Motor neuron (in vitro differentiated cells): Measurements from ENCODE around the gene ENOX2. TPM values are rescaled to one million over a fixed set of nuclear protein-coding genes. Genes with fewer than 3 reads are reported as not detected.
"Not testable (repeated sequence)": the region's sequence is repeated elsewhere in the genome, so short reads cannot be mapped to it uniquely, and the experiment has no call there.

Source experiments
- ATAC-seq, 8 experiments: fragments of 200-7000 bp; cut with Tn5 transposase; replicated peaks in 6 of 8; 2 replicates each; pipeline ENCODE4 v1.8.0; 2021; ENCODE audit warnings: mild to moderate bottlenecking in 8 of 8, moderate library complexity in 8 of 8
- H3K27ac ChIP-seq, 2 donors: fragments of 250-450 bp; sonication (Bioruptor Pico); 2 replicates each; pipeline ENCODE4 v1.9.0; 2021; ENCODE audit warnings: antibody characterized with exemption in 2 of 2, mild to moderate bottlenecking in 2 of 2, moderate library complexity in 1 of 2
- H3K4me1 ChIP-seq, 2 donors: fragments of 250-450 bp; sonication (Bioruptor Pico); replicated peaks in 1 of 2; 2 replicates each; pipeline ENCODE4 v1.6.1; 2021; ENCODE audit warnings: antibody characterized with exemption in 2 of 2, mild to moderate bottlenecking in 2 of 2, moderate library complexity in 1 of 2
- H3K4me3 ChIP-seq, 5 donors: fragments of 250-450 bp; sonication (Bioruptor Pico); 2 replicates each; pipeline ENCODE4 v1.9.0; 2021; ENCODE audit warnings: antibody characterized with exemption in 5 of 5, mild to moderate bottlenecking in 5 of 5, moderate library complexity in 4 of 5
- WGBS, 10 experiments: fragments of 450-650 bp; shearing (Covaris generic); methylation state at CpG; one replicate each; pipeline ENCODE4 v1.0.0; 2022; 5-methylcytosine and 5-hydroxymethylcytosine counted together
- in situ Hi-C, 9 experiments: fragments of 400-800 bp; cut with MboI; loops; one replicate each; pipeline ENCODE4 v1.15.0; 2021; ENCODE audit warnings: low sequenced_read_pairs in 9 of 9, low pct_unique_long_range_greater_than_20kb in 2 of 9; ENCODE audit not compliant: unreplicated experiment in 9 of 9
- total RNA-seq, 8 experiments: library from RNA; unstranded; fragments of 300-600 nt; gene quantifications; 2 replicates each; pipeline versions ENCODE4 v1.2.3 to v1.2.4, GENCODE V29; 2022

The ENOX2 gene
- total RNA-seq, 8 experiments from 2014 or later = 7.9 to 34.8 (median 12.7) TPM

DNA sequence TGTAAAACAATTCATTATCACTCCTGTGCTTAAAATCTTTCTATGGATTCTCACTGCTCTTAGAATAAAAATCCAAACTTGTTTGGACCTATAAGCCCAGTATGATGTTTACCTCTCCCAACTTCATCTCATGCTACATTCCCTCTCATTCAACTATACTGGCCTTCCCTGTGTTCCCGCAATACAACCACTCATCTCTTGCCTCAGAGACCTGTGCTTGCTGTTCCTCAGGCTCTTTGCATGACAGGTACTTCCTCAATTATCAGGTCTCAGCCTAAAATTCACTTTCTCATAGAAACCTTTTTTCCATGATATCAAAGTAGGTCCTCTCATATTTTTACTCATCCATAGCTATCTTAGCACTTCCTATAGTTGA, 71.7 kb downstream of the ENOX2 start:
- no peak for ATAC-seq
- H3K4me3 ChIP-seq = no peak overlapping the region
- 47 to 100% (median 90%) methylated on average over 1 of the region's 1 CpG; no CpG with 5 or more reads in 6 of the 10 experiments for WGBS, 10 experiments
- H3K27ac ChIP-seq = no peak overlapping the region
- in situ Hi-C loops = no loop called here
- H3K4me1 ChIP-seq = peaks cover 0 to 5% of the 10 kb centered on the region in 2 donors

DNA sequence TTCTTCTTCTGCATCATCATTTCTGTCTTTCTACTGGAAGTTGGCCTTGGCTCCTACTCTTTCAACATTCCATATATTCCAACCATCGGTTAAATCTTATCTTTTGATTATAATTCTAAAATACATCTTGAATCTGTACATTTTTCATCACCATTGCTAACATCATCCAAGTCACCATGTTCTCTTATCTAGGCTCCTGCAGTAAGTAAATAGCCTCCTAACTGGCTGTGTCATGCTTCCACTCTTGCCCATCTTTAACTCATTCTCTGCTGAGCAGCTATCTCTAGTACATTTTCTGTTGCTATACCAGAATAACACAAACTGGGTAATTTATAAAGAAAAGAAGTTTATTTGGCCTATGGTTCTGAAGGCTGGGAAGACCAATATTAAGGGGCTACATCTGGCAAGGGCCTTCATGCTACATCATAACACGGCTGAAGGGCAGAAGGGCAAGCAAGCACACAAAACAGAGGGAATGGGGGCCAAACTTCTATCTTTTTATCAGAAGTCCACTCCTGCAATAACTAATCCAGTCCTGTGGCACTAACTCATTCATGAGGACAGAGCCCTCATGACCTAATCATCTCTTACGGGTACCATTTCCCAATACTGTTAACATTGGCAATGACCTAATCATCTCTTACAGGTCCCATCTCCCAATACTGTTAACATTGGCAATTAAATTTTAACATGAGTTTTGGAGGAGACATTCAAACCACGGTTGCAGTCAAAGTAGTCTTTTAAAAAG, 72.2 kb downstream of the ENOX2 start:
- Histone ChIP-seq H3K4me1 (peaks cover 0 to 5% of the 10 kb centered on the region in 2 donors), H3K4me3 (no peak overlapping the region), H3K27ac (no peak overlapping the region)
- in situ Hi-C loops = no loop called here
- ATAC-seq = no peak
- 50 to 100% (median 83%) methylated on average over 1 to 4 of the region's 4 CpGs; no CpG with 5 or more reads in 3 of the 10 experiments for WGBS, 10 experiments

DNA sequence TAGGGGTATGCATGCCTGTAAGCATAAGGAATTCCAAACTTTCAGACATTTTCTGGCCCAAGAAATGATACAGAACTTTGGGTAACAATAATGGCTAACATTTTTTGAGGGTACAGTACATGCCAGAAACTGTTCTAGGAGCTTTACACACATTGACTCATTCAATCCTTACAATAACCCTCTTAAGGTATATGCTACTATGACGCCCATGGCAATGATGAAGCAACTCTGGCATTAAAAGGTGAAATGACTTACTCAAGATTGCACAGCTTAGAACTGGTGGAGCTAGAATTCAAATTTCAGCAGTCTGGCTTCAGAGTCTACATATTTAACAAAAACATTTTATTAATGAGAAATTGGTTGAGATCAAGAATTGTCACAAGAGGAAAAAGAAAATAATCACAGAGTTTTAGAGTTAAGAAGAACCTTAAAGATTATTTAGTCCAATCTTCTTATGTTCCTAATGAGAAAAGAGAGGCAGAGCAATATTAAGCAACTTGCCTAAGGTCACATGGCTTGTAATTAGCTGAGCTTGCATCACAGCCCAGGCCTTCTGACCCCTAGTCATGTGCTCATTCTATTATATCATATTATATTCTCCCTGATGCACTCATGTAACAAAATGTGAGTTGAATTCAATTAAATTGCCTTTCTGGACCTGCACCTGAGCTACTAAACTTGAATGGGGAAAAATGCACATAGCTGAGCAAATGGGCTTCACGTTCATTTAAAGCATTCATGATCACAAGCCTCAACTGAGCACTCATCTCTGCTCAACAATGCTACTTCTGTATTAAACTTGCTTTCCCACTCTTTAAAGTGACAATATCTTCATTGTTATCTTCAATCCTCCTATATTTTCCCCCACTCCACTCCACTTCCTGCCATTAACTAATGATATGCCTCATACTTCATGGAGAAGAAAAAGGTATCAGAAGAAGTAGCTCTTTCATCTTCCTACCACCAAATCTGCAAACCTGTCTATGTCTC, 73.2 kb downstream of the ENOX2 start:
- H3K4me1 ChIP-seq = peaks cover 0 to 5% of the 10 kb centered on the region in 2 donors
- peak in 3 of 8 experiments; percentile 37 to 63 (median 37) for ATAC-seq
- no peak overlapping the region for H3K27ac ChIP-seq
- in situ Hi-C loops = no loop called here
- no peak overlapping the region for H3K4me3 ChIP-seq
- WGBS, 10 experiments = 22 to 100% (median 80%) methylated on average over 1 of the region's 2 CpGs; no CpG with 5 or more reads in 6 of the 10 experiments

DNA sequence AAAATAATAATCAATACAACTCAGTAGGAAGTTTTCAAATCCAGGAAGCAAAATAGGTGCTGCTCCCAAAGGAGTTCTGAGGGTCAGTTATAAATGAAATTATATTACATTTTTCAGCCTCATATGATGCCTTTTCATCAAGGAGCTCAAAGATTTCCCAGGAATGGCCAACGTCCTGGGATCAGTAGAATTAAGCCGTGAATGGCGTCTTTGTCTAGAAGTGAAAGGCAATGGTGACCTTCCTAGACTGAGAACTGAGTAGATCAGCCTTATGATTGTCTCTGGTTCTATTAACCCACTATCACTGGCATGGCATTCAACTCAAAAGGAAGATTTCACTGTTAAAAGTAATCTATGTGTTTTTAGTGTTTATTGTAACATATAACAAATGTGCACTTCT, 74.4 kb downstream of the ENOX2 start:
- Histone ChIP-seq H3K4me3 (no peak overlapping the region), H3K27ac (no peak overlapping the region), H3K4me1 (peaks cover 0 to 5% of the 10 kb centered on the region in 2 donors)
- WGBS, 10 experiments = 50 to 100% (median 67%) methylated on average over 1 to 3 of the region's 3 CpGs; no CpG with 5 or more reads in 5 of the 10 experiments
- ATAC-seq = no peak
- in situ Hi-C loops = no loop called here

DNA sequence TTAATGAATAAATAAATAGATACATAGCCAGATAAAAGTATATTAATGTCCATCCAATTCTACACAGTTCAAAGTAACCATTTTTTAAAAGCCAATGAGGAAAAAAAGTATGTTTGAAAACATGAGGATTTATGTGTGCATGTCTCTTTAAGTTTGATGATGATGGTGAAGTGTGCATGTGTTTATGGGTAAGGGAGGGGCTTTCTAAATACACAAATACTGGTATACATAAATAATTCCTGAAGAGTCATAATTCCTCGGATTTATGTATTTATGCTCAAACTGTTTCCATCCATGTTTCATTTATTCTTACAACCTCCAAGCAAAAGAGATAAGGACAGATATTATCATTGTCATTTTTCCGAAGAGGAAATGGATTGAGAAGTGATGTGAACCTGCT, 75.4 kb downstream of the ENOX2 start:
- Histone ChIP-seq H3K4me3 (no peak overlapping the region), H3K4me1 (peaks cover 0 to 5% of the 10 kb centered on the region in 2 donors), H3K27ac (no peak overlapping the region)
- peak in 1 of 8 experiments; percentile 63 for ATAC-seq
- 0 to 80% (median 47%) methylated on average over 1 of the region's 2 CpGs; no CpG with 5 or more reads in 6 of the 10 experiments for WGBS, 10 experiments
- in situ Hi-C loops = no loop called here

DNA sequence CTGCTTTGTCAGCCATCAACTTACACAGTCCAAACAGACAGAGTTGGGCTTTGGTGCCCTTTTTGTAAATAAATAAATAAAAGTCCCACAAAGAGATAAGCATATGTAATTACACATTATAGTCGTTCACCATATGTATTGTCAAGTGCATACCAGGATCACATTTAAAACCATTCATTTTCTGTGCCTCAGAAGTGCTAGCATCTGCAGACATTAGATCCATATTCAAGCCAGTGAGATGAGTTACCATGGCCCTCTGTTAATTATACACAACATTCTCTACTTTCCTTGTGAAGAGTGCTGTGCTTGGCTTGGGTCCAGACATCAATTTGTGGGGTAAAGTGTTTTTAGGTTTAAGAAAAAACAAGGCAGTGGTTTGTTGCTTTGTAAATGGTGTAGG, 76.8 kb downstream of the ENOX2 start:
- no peak for ATAC-seq
- Histone ChIP-seq H3K27ac (no peak overlapping the region), H3K4me1 (peaks cover 0 to 5% of the 10 kb centered on the region in 2 donors), H3K4me3 (no peak overlapping the region)
- in situ Hi-C loops = no loop called here
- 0% methylated on average over 1 of the region's 1 CpG; no CpG with 5 or more reads in 9 of the 10 experiments for WGBS, 10 experiments

DNA sequence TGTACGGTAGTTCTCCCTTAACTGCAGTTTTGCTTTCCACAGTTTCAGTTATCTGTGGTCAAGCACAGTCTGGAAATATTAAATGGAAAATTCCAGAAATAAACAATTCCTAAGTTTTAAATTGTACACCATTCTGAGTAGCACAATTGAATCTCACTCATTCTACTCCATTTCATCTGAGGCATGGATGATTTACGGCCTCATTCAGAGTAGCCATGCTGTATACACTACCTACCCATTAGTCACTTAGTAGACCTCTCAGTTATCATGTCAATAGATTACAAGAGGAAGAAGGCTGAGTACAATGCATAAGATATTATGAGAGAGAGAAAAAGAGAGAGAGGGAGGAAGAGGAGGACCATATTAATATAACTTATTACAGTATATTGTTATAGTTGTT, 77.5 kb downstream of the ENOX2 start:
- Histone ChIP-seq H3K27ac (no peak overlapping the region), H3K4me1 (peaks cover 0 to 5% of the 10 kb centered on the region in 2 donors), H3K4me3 (no peak overlapping the region)
- peak in 3 of 8 experiments; percentile 50 to 60 (median 57) for ATAC-seq
- in situ Hi-C loops = no loop called here
- WGBS, 10 experiments = 37 to 83% (median 76%) methylated on average over 1 to 2 of the region's 2 CpGs; no CpG with 5 or more reads in 7 of the 10 experiments

DNA sequence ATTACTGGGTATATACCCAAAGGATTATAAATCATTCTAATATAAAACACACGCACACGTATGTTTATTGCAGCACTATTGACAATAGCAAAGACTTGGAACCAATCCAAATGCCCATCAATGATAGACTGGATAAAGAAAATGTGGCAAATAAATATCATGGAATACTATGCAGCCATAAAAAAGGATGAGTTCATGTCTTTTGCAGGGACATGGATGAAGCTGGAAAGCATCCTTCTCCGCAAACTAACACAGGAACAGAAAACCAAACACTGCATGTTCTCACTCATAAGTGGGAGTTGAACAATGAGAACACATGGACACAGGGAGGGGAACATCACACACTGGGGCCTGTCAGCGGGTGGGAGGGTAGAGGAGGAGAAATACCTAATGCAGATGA, 83.6 kb downstream of the ENOX2 start:
- 74% methylated on average over 4 of the region's 4 CpGs; no CpG with 5 or more reads in 9 of the 10 experiments for WGBS, 10 experiments
- ATAC-seq, H3K27ac ChIP-seq, H3K4me3 ChIP-seq, H3K4me1 ChIP-seq, in situ Hi-C loops: not testable (repeated sequence)

DNA sequence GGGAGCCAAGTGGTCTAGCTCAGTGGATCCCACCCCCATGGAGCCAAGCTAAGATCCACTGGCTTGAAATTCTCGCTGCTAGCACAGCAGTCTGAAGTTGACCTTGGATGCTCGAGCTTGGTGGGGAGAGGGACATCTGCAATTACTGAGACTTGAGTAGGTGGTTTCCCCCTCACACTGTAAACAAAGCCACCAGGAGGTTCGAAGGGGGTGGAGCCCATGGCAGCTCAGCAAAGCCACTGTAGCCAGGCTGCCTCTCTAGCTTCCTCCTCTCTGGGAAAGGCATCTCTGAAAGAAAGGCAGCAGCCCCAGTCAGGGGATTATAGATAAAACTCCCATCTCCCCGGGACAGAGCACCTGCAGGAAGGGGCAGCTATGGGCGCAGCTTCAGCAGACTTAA, 89.1 kb downstream of the ENOX2 start:
- WGBS, 10 experiments = 36% methylated on average over 3 of the region's 5 CpGs; no CpG with 5 or more reads in 9 of the 10 experiments
- H3K4me1 ChIP-seq, in situ Hi-C loops, H3K4me3 ChIP-seq, H3K27ac ChIP-seq, ATAC-seq: not testable (repeated sequence)

DNA sequence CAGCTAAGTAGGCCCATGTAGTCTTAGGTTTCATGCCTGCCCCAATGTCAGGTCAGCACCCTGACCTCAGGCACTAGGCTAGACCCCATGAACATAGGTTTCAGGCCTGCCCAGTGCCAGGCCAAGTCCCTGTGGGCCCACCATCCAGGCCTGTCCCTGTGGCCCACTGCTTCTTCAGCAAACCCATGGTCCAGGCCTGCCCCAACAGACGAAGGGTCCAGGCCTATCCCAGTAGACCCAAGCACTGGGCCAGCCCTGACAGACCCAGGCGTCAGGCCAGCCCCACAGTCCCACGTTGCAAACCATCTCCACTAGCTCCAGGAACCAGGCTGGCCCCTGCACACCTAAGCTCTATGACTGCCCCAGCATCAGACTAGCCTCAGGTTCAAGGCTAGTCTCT, 92.4 kb downstream of the ENOX2 start:
- H3K4me3 ChIP-seq = no peak overlapping the region
- H3K27ac ChIP-seq = no peak overlapping the region
- 38 to 90% methylated on average over 2 to 3 of the region's 3 CpGs; no CpG with 5 or more reads in 8 of the 10 experiments for WGBS, 10 experiments
- in situ Hi-C loops = no loop called here
- H3K4me1 ChIP-seq = peaks cover 0 to 2% of the 10 kb centered on the region in 2 donors
- no peak for ATAC-seq

DNA sequence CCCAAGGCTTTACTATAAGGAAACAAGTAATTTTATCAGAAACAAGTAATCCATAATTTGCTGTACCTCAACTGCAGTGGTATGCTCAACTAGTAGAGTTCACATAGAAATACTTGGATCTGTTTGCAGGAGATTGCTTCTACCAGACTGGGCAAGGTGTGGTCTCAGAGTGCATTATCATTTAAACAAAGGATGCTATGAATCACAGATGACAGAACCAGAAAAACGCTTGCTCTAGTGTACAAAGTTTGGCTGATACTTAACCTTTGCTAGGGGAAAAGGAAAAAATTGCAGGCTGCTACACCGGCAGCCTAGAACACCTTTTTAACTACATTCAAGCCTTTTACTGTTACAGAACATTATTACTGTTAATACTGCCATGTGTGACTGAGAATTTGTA, 97.1 kb downstream of the ENOX2 start:
- no peak overlapping the region for H3K27ac ChIP-seq
- 0 to 17% (median 15%) methylated on average over 1 to 2 of the region's 2 CpGs; no CpG with 5 or more reads in 7 of the 10 experiments for WGBS, 10 experiments
- ATAC-seq = peak in 3 of 8 experiments; percentile 26 to 58 (median 31)

DNA sequence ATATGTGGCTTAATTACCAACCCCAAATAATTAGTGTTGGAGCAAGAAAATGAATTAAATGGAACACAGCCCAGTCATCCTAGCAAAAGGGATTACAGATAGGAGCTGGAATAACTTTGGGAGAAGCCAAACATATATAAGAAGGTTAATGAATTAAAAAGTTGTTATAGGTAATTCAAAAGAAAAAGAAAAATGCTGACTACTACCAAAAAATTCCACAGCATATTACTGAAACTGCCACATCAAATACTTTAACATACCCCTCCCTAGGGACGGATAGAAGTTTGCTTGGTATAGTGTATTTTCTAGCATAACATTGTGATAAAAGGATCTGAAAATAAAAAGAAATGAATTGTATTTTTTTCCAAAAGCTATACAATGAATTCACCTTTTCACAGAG, 99.5 kb downstream of the ENOX2 start:
- Histone ChIP-seq H3K27ac (no peak overlapping the region), H3K4me1 (peaks cover 2% of the 10 kb centered on the region in 2 donors), H3K4me3 (no peak overlapping the region)
- in situ Hi-C loops = no loop called here
- WGBS, 10 experiments = 44 to 100% (median 100%) methylated on average over 1 of the region's 1 CpG; no CpG with 5 or more reads in 5 of the 10 experiments
- ATAC-seq = no peak

More for the DNA sequence above, 97.1 kb downstream of the ENOX2 start:
- peaks cover 0 to 2% of the 10 kb centered on the region in 2 donors for H3K4me1 ChIP-seq
- H3K4me3 ChIP-seq = no peak overlapping the region
- in situ Hi-C loops = no loop called here

DNA sequence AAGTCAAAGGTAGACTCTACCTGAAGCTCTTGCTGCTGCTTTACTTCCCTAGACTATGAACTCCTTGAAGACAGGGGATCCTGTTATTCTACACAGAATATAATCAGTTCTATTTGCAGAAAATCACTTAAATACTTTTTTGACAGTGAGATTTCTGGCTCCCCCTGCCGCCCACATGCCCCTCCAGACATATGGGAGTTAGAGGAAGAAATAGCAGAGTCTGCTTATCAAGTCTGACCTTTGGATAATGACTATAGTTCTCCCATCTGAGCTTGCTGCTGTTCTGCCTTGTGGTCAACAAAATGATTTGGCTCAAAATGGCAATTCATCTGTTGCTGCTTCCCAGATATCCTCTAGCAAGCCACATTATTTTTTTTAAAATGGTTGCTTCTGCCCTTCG, 101.1 kb downstream of the ENOX2 start:
- 45 to 100% (median 50%) methylated on average over 1 to 2 of the region's 2 CpGs; no CpG with 5 or more reads in 7 of the 10 experiments for WGBS, 10 experiments
- Histone ChIP-seq H3K27ac (no peak overlapping the region), H3K4me3 (no peak overlapping the region), H3K4me1 (peaks cover 2% of the 10 kb centered on the region in 2 donors)
- ATAC-seq = no peak
- in situ Hi-C loops = no loop called here
